ENCODE results near the gene ANO3. TPM values are rescaled to one million over a fixed set of nuclear protein-coding genes. Genes with fewer than 3 reads are reported as not detected.

ANO3 gene
- total RNA-seq, 1 donor, result 5.9 TPM

DNA sequence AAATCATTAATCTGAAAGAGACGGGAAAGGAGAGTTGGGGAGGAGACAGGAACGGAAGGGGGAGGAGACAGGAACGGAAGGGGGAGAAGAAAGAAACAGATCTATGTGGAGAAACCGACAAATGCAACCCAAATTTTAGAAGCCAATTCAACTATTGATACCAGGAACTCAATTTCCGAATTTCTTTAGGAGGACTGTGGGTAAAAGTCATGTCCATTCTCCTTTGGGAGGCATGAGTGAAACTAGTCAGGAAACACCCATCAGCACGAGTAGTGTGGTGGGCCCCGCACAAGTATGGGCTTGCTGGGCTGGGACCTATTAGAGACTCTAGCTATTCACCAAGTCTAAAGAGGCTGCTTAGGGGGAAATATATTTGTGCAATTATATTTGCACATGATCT is 18.1 kb downstream of the ANO3 start:
- no peak for DNase-seq (ENCODE audit: low read depth)
- TF ChIP-seq, protein P1, sequence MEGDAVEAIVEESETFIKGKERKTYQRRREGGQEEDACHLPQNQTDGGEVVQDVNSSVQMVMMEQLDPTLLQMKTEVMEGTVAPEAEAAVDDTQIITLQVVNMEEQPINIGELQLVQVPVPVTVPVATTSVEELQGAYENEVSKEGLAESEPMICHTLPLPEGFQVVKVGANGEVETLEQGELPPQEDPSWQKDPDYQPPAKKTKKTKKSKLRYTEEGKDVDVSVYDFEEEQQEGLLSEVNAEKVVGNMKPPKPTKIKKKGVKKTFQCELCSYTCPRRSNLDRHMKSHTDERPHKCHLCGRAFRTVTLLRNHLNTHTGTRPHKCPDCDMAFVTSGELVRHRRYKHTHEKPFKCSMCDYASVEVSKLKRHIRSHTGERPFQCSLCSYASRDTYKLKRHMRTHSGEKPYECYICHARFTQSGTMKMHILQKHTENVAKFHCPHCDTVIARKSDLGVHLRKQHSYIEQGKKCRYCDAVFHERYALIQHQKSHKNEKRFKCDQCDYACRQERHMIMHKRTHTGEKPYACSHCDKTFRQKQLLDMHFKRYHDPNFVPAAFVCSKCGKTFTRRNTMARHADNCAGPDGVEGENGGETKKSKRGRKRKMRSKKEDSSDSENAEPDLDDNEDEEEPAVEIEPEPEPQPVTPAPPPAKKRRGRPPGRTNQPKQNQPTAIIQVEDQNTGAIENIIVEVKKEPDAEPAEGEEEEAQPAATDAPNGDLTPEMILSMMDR (IDR thresholded peaks at IDR 0.05; ENCODE audit: insufficient read depth, low read length), result no peak
- H3K4me3 ChIP-seq (ENCODE audit: low read depth, low read length), result no peak overlapping the region

DNA sequence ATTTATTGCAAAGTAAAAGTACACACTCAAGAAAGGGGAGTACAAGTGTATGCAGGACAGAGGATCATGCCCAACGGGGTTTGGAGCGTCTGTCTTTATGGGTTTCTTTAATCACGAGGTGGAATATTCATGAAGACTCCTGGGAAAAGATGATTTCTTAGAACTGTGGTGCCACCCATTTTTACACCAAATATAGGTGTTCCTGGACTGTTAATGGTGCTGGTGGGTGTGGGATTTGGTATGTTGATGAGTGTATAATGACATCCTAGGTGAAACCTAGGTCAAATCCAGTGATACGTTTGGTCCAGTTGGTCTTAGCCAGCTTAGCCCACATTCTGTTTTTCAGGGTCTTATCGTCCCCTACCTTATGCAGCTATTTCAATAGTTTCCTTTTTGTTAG is 21.1 kb downstream of the ANO3 start:
- DNase-seq (ENCODE audit: low read depth), result no peak
- H3K4me3 ChIP-seq (ENCODE audit: low read depth, low read length), result no peak overlapping the region
- TF ChIP-seq, protein P1 (IDR thresholded peaks at IDR 0.05; ENCODE audit: insufficient read depth, low read length), result no peak

DNA sequence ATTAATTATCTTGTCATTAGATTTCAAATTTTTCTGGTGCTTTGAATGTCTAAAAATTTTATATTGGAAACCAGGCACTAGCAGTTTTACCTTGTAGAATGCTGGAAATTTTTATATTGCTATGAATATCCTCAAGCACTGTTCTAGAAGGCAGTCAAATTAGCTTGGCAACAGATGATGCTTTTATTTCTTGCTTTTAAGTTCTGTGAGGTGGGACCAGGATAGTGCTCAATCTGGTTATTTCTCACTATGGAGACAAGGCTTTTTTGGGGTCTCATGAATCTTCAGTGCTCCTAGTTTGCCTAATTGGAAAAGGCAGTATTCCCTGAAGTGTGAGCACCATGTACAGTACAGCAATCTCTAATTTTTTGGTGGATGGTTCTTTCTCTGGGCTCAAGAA is 27.1 kb downstream of the ANO3 start:
- TF ChIP-seq, protein P1 (IDR thresholded peaks at IDR 0.05; ENCODE audit: insufficient read depth, low read length), result no peak
- no peak for DNase-seq (ENCODE audit: low read depth)
- H3K4me3 ChIP-seq (ENCODE audit: low read depth, low read length), result no peak overlapping the region

DNA sequence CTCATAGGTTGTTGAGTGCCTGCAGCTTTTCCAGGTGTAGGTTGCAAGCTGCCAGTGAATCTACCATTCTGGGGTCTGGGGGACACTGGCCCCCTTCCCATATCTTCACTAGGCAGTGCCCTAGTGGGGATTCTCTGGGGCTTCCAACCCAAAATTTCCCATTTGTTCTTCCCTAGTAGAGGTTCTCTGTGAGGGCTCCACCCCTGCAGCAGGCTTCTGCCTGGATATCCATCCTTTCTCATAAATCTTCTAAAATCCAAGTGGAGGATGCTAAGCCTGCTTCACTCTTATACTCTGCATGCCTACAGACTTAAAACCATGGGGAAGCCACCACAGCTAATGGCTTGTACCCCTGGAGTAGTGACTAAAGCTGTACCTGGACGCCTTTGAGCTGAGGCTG is 33.4 kb downstream of the ANO3 start:
- H3K4me3 ChIP-seq (ENCODE audit: low read depth, low read length), result no peak overlapping the region
- TF ChIP-seq, protein P1 (IDR thresholded peaks at IDR 0.05; ENCODE audit: insufficient read depth, low read length), result no peak
- no peak for DNase-seq (ENCODE audit: low read depth)

DNA sequence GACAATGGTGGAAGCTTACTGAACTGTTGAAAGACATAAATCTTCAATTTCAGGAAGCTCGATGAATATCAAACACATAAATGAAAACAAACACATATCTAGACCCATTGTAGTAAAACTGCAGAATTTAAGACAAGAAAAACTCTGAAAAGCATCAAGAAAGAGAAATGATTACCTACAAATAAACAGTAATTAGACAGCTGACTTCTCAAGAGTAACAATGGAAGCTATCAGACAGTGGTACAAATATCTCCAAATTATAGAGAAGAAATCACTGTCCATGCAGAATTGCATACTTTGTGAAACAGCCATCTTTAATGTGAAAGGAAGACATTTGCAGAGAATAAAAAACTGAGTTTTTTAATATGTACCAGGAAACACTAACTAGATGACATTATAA is 45.7 kb downstream of the ANO3 start:
- H3K4me3 ChIP-seq (ENCODE audit: low read depth, low read length), result no peak overlapping the region
- TF ChIP-seq, protein P1 (IDR thresholded peaks at IDR 0.05; ENCODE audit: insufficient read depth, low read length), result no peak
- no peak for DNase-seq (ENCODE audit: low read depth)

DNA sequence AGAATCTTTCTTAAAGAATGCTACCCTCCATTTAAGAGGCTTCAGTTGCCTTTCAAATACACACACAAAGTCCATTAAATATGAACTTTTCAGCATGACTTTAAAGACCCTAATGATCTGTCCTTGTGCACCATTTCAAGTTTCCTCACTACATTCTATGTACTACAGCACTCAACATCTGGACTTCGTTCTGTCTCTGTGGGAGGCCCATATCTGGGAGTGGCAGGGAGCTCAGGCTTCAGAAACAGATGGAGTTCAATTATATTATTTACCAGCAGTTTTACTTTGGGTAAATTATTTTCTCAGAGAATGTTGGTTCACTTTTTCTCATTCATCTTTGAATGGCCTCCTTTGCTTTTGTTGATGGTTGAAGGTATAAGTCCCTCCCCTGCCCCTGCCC is 67.4 kb downstream of the ANO3 start:
- DNase-seq (ENCODE audit: low read depth), result no peak
- H3K4me3 ChIP-seq (ENCODE audit: low read depth, low read length), result no peak overlapping the region
- TF ChIP-seq, protein P1 (IDR thresholded peaks at IDR 0.05; ENCODE audit: insufficient read depth, low read length), result no peak

DNA sequence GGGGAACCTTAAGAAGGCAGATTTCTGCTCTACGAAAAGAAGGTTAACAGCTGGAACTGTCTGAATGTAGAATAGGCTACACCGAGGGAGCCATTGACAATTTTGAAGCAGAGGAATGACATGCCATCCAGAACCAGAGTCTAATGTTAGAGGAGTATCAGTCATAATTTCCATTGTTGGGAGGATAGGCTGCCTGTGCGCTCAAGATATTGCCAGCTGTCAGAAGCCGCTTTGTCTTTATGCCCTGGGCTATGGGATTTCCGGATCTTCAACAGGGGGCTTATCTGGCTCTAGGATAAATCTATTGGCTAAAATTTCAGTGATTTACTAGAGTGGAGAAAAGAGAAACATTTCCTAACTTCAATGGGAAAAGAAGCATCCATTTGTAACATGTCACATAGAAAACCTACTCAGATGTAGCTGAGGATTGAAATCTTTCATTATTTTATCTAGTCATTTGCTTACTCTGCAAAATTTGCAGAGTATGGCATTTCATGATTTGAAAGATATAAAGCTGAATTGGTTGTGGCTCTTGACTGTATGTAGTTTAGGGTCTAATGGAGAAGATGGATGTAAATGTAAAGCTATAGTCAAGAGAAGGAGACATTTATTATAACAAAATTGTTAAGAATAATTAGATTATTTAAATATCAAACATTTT is 78.9 kb downstream of the ANO3 start:
- TF ChIP-seq, protein P1 (IDR thresholded peaks at IDR 0.05; ENCODE audit: insufficient read depth, low read length), result no peak
- DNase-seq (ENCODE audit: low read depth), result no peak
- no peak overlapping the region for H3K4me3 ChIP-seq (ENCODE audit: low read depth, low read length)

All from fibroblast of the aortic adventitia (primary cell).